KOPT-K1 (cell line): ENCODE data around the gene CPLANE2.
A peak's percentile ranks its signal among the peaks of the same experiment; 100 is the strongest.

Source experiments
- H3K27ac ChIP-seq: fragments of 200-600 bp; sonication (generic); 2 replicates; pipeline ENCODE4 v1.5.1; 2016; ENCODE audit warnings: antibody characterized with exemption, mild to moderate bottlenecking, low read depth, low read length; ENCODE audit not compliant: poor library complexity, severe bottlenecking
- H3K36me3 ChIP-seq: fragments of 200-600 bp; sonication (generic); 2 replicates; pipeline ENCODE4 v1.5.1; 2017; ENCODE audit warnings: antibody characterized with exemption, mild to moderate bottlenecking, low read length, moderate library complexity; ENCODE audit not compliant: insufficient read depth
- H3K9me3 ChIP-seq: fragments of 200-600 bp; sonication (generic); 2 replicates; pipeline ENCODE4 v1.5.1; 2017; ENCODE audit warnings: antibody characterized with exemption, low read length, mild to moderate bottlenecking; ENCODE audit not compliant: insufficient read depth, poor library complexity, severe bottlenecking

Gene CPLANE2

DNA sequence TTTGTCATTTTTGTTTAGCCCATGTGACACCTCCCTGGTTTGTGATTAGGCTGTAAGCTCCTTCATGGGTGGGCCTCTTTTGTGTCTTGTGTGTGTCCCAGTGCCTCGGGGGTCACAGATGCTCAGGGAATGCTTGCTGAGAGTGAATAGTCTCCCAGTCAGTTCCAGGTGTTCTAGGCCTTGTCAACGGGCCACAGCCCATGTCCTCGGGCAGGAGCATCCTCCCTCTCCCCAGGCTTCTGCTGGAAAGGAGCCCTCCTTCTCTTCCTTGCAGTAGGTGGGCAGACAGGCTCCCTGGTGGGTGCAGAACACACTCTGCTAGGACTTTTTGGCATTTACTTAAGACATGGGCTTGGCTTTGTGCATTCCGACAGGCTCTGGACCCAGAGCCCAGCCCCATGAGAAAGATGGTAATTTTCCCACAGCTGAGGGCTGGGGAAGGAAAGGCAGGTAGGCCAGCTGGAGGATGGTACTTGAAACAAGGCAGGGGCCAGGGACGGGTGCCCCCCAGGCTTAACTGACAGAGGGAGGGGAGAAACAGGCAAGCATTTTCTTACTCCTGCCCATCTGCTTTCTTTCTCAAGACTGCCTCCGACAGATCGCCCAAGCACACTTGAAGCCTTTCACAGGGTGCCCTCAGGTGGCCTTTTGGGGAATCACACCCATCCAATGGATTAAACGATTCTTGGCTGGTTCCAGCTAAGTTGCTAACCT is 7.1 kb upstream of the CPLANE2 start:
- Histone ChIP-seq H3K27ac (no peak overlapping the region), H3K9me3 (no peaks in the 10 kb centered on the region), H3K36me3 (peaks cover 16% of the 10 kb centered on the region)

GRCh38 chr1:16243215-16243610 is 6.2 kb upstream of the CPLANE2 start:
- H3K9me3 ChIP-seq = no peaks in the 10 kb centered on the region
- H3K36me3 ChIP-seq = peaks cover 15% of the 10 kb centered on the region
- no peak overlapping the region for H3K27ac ChIP-seq

- Histone ChIP-seq H3K36me3 (peaks cover 10% of the 10 kb centered on the region), H3K27ac (no peak overlapping the region), H3K9me3 (no peaks in the 10 kb centered on the region)
These were observed 5.7 kb upstream of the CPLANE2 start for GRCh38 chr1:16242556-16243214.

DNA sequence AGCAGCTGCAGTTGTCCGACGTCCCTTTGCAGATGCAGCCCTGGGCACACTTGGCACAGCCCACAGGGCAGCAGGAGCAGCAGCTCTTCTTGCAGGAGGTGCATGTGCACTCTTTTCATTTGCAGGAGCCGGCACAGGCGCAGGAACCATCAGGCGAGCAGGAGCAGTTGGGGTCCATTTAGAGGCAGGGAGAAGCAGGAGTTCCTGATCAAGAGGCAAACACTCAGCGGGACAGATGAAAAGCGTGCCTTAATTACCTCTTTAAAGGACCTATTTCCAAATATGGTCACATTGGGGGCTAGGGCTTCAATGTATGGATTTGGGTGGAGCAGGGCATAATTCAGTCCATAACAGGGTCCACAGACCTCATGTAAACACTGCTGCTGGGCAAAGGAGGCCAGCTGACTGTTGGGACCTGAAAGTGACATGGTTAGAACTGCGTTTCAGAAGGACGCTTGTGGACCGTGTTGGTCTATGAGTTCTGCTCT is 4.3 kb upstream of the CPLANE2 start:
- H3K9me3 ChIP-seq = no peaks in the 10 kb centered on the region
- no peak overlapping the region for H3K27ac ChIP-seq
- no peaks in the 10 kb centered on the region; the same call in 1 of the 2 replicates for H3K36me3 ChIP-seq

DNA sequence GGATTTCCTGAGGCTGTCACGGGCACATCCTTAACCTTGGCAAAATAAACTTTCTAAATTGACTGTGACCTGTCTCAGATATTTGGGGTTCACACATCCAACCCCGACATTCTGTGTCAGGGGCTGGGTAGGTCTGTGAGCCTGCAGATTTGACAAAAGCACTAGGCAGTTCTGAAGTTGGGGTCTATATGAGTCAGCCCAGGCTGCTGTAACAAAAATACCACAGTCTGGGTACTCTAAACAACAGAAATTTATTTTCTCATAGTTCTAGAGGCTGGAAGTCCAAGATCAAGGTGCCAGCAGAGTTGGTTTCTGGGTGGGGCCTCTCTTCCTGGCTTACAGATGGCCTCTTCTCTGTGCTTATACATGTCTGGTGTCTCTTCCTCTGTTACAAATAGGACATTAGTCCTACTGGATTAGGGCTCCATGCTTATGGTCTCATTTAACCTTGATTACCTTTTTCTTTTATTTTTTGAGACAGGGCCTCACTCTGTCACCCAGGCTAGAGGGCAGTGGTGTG is 3.0 kb upstream of the CPLANE2 start:
- Histone ChIP-seq H3K27ac (no peak overlapping the region), H3K9me3 (no peaks in the 10 kb centered on the region), H3K36me3 (no peaks in the 10 kb centered on the region)

- Histone ChIP-seq H3K9me3 (no peaks in the 10 kb centered on the region), H3K36me3 (no peaks in the 10 kb centered on the region), H3K27ac (peak overlapping the region; percentile 63)
These were observed 404 bp upstream of the CPLANE2 start for GRCh38 chr1:16237343-16237830.

DNA sequence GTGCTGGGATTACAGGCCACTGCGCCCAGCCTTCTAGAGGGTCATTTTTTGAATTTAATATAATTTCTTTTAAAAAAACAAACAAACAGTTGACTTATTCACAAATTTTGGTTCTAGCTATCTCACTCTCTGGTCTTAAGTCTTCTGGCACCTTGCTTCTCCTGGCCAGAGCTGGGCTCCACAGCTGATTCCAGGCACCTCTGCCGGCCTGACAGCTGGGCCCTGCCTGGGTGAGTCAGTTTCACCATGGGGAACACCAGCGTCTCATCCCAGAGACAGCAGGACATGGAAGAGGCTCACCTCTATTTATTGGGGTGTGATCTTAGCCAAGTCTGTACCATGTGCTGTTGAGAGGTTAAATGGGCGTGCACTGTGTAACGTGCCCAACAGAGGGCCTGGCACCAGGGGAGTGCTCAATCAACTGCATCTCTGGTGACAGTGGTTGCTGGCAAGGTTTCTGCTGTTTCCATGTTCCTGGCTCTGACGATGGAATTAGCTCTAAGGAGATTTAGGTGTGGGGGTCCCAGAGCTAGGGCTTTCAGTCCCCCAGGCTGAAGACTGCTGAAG is 956 bp downstream of the CPLANE2 start:
- no peaks in the 10 kb centered on the region for H3K36me3 ChIP-seq
- no peaks in the 10 kb centered on the region for H3K9me3 ChIP-seq
- H3K27ac ChIP-seq = peak overlapping the region; percentile 63

- Histone ChIP-seq H3K36me3 (no peaks in the 10 kb centered on the region), H3K27ac (no peak overlapping the region), H3K9me3 (no peaks in the 10 kb centered on the region)
These were observed 1.6 kb downstream of the CPLANE2 start for GRCh38 chr1:16235347-16235746.

DNA sequence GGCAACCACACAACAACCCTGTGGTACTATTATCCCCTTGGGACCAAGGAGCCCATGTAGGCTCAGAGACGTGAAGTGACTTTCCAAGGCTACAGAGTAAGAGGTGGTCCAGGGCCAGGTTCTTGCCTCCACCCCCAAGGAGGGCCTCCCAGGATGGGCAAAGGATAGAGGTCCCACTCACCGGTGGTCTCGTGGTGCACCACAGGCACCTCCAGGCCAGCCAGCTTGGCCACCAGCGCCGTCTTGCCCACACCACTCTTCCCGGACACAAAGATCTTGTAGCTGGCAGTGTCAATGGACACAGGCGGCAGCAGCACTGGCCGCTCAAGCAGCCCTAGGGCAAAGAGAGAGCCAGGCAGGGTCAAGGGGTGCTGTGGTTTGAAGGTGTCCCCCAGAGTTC is 3.6 kb downstream of the CPLANE2 start:
- H3K27ac ChIP-seq = no peak overlapping the region
- no peaks in the 10 kb centered on the region for H3K9me3 ChIP-seq
- H3K36me3 ChIP-seq = no peaks in the 10 kb centered on the region

DNA sequence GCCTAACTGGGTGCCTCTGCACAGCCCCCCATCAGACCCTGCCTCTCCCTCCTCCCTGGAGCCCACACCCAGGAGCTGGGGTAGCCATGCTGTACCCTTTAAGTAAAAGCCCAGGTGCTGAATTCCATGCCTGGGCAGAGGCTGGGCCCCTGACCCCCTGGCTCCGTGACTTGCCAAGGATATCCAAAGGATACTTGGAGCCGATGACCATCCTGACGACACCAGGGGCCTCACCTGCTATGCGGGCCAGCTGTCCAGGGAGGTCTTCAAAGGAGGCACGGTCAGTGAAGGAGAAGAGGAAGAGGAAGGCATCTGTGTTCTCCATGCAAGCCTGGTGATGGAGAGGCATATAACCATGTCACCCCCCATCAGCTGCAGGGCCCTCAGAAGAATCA is 4.7 kb downstream of the CPLANE2 start:
- H3K36me3 ChIP-seq = no peaks in the 10 kb centered on the region
- no peak overlapping the region for H3K27ac ChIP-seq
- H3K9me3 ChIP-seq = no peaks in the 10 kb centered on the region

DNA sequence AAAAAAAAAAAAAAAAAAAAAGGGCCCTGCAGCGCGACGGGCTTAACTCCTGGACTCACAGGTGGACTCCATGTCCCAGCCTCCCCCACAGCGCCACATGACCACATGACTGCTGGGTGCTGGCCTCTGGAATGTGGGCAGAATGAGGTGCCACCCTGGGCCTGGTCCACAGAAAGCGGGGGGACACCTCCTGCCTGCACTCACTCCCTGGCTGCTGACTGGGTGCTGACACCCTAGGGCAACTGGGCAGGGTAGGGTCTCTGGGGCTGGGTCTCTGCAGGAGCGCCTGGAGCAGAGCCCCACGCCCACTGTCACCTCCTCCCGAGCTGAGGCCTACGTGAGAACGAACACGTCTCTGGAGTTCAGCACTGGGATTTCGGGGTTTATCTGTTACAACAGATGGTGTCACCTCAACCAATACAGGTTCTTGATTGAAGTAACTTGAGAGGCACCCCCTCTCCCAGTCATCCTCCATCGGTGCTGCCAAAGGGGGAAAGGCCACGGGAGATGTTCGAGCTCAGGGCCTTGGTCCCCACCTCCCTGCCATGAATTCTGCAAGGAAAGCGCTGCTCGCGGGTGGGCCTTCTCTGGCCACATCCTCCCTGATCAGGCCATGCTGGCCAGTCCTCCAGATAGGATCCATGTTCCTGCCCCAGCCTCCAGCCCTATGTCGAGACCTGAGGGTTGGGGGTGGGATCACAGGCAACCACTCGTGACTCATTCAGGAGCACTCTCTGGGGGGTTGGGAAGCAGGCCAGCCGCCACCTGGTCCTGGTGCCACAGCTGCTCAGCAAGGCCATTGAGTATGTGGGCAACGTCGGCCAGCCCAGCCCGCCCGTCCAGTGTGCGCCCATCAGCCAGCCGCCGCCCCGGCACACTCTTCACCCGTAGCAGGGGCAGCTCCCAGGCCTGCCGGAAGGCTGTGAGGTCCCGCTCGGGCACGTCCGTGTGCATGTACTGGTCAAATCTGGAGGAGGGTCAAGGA is 5.4 kb downstream of the CPLANE2 start:
- H3K36me3 ChIP-seq = no peaks in the 10 kb centered on the region
- H3K27ac ChIP-seq = no peak overlapping the region
- H3K9me3 ChIP-seq = no peaks in the 10 kb centered on the region

- Histone ChIP-seq H3K9me3 (no peaks in the 10 kb centered on the region), H3K36me3 (no peaks in the 10 kb centered on the region), H3K27ac (no peak overlapping the region)
These were observed 6.2 kb downstream of the CPLANE2 start for GRCh38 chr1:16230744-16231143.

DNA sequence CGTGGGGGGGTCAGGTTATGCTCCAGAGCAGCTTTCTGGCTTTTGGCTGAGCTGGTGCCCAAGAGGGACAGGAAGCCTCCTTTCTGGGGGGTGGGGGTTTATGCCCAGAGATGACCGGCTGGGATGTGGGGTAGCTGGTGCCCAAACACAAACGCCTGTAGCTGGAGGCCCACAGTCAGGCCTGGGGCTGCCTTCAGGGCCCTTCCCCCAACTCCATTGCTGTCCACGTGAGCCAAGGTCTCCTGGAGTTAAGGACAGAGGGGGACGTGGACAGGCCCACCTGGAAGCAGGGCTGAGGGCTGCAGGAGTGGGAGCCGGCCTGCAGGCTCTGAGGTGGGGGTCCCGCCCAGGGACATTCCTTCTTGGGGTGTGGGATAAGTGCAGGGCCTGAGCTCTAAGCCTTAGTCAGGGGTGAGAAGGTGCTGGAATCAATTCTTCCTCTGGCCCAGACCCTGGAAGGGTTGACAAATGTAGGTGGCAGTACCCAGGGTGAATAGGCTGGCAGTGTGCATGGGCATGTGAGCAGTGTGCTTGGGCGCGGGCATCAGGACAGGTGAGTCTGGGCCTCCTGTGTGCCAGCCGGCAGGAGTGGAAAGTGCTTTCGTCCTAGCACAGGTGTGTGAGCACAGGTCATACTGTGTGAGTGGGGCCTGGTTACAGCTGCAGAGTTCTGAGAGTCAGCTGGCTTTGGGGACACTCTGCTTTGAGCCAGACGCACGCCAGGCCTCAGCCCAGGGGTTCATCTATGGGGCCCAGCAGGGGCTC is 6.8 kb downstream of the CPLANE2 start:
- no peaks in the 10 kb centered on the region for H3K9me3 ChIP-seq
- no peak overlapping the region for H3K27ac ChIP-seq
- H3K36me3 ChIP-seq = no peaks in the 10 kb centered on the region
